Testis (tissue), 2 donors: Measurements from ENCODE around the gene NOS1AP.

Experiments
- POLR2A ChIP-seq: fragments of 450-650 bp; IDR thresholded peaks from one replicate; pipeline ENCODE4 v1.6.1; 2017; ENCODE audit warnings: antibody characterized with exemption, mild to moderate bottlenecking, moderate library complexity
- TF ChIP-seq, protein P1 (sequence below), 3 experiments: fragments of 450-650 bp in 2 of 3; fragments of 200-600 bp in 1 of 3; sonication (generic) in 1 of 3; IDR thresholded peaks; one replicate each; pipeline ENCODE4 v1.5.1; 2016 to 2019; ENCODE audit warnings: antibody characterized with exemption in 3 of 3, mild to moderate bottlenecking in 2 of 3, moderate library complexity in 1 of 3

- TF ChIP-seq, protein P1, sequence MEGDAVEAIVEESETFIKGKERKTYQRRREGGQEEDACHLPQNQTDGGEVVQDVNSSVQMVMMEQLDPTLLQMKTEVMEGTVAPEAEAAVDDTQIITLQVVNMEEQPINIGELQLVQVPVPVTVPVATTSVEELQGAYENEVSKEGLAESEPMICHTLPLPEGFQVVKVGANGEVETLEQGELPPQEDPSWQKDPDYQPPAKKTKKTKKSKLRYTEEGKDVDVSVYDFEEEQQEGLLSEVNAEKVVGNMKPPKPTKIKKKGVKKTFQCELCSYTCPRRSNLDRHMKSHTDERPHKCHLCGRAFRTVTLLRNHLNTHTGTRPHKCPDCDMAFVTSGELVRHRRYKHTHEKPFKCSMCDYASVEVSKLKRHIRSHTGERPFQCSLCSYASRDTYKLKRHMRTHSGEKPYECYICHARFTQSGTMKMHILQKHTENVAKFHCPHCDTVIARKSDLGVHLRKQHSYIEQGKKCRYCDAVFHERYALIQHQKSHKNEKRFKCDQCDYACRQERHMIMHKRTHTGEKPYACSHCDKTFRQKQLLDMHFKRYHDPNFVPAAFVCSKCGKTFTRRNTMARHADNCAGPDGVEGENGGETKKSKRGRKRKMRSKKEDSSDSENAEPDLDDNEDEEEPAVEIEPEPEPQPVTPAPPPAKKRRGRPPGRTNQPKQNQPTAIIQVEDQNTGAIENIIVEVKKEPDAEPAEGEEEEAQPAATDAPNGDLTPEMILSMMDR (IDR thresholded peaks at IDR 0.05), result no peak
- TF ChIP-seq POLR2A, result no peak
These were observed 128.3 kb downstream of the NOS1AP start for GRCh38 chr1:162197615-162198421.
